NCI-H2196 treated with DMSO at 0.1 percent for 48 hours (cell line): ENCODE data around the gene NFIL3.
"Not testable (repeated sequence)": the region's sequence is repeated elsewhere in the genome, so short reads cannot be mapped to it uniquely, and the experiment has no call there.

Source experiments
- DNase-seq: peaks from one replicate; lab custom pipeline; 2025; ENCODE audit not compliant: unreplicated experiment; lab: John Stamatoyannopoulos, UW

NFIL3 gene

GRCh38 chr9:91398926-91399325, 24.7 kb downstream of the NFIL3 start:
- DNase-seq: no peak

- no peak for DNase-seq
Observed at GRCh38 chr9:91395553-91396471, 27.8 kb downstream of the NFIL3 start.

GRCh38 chr9:91395106-91395552, 28.5 kb downstream of the NFIL3 start:
- DNase-seq: no peak

GRCh38 chr9:91393826-91394225, 29.8 kb downstream of the NFIL3 start:
- no peak for DNase-seq

GRCh38 chr9:91392435-91392834, 31.2 kb downstream of the NFIL3 start:
- DNase-seq: no peak

- DNase-seq: no peak
Observed at GRCh38 chr9:91391818-91392217, 31.8 kb downstream of the NFIL3 start.

- no peak for DNase-seq
Observed at GRCh38 chr9:91391412-91391811, 32.2 kb downstream of the NFIL3 start.

GRCh38 chr9:91389686-91390085, 33.9 kb downstream of the NFIL3 start:
- DNase-seq: not testable (repeated sequence)

- DNase-seq: no peak
Observed at GRCh38 chr9:91386765-91387164, 36.9 kb downstream of the NFIL3 start.

GRCh38 chr9:91384954-91385353, 38.7 kb downstream of the NFIL3 start:
- no peak for DNase-seq

GRCh38 chr9:91383577-91383976, 40.1 kb downstream of the NFIL3 start:
- DNase-seq: no peak

GRCh38 chr9:91382298-91382697, 41.3 kb downstream of the NFIL3 start:
- no peak for DNase-seq

- DNase-seq: no peak
Observed at GRCh38 chr9:91379426-91379825, 44.2 kb downstream of the NFIL3 start.

- no peak for DNase-seq
Observed at GRCh38 chr9:91378695-91379127, 44.9 kb downstream of the NFIL3 start.

- DNase-seq: not testable (repeated sequence)
Observed at GRCh38 chr9:91378054-91378453, 45.6 kb downstream of the NFIL3 start.

GRCh38 chr9:91376239-91376638, 47.4 kb downstream of the NFIL3 start:
- no peak for DNase-seq

GRCh38 chr9:91374939-91375338, 48.7 kb downstream of the NFIL3 start:
- no peak for DNase-seq

GRCh38 chr9:91371894-91372293, 51.7 kb downstream of the NFIL3 start:
- DNase-seq: no peak

- not testable (repeated sequence) for DNase-seq
Observed at GRCh38 chr9:91370006-91370405, 53.6 kb downstream of the NFIL3 start.

GRCh38 chr9:91364702-91365101, 58.9 kb downstream of the NFIL3 start:
- no peak for DNase-seq

GRCh38 chr9:91364005-91364404, 59.6 kb downstream of the NFIL3 start:
- DNase-seq: no peak

- no peak for DNase-seq
Observed at GRCh38 chr9:91362051-91362611, 61.5 kb downstream of the NFIL3 start.
